G401 (cell line): ENCODE measurements around the gene PRRX2. TPM values are rescaled to one million over a fixed set of nuclear protein-coding genes. Genes with fewer than 3 reads are reported as not detected.

Experiments
- DNase-seq: peaks from one replicate; pipeline ENCODE4 v3.0.0-alpha.2; 2015; ENCODE audit warnings: low spot score
- in situ Hi-C: cut with HindIII; loops from 2 replicates; pipeline ENCODE4 v1.10.0; 2016; ENCODE audit warnings: low sequenced_read_pairs, mixed read lengths
- total RNA-seq: library from RNA; depleted of rRNA; stranded (reverse); fragments of >200 nt; shearing (Covaris generic); gene quantifications from 2 replicates; pipeline ENCODE4 v1.2.3, GENCODE V29; 2014

PRRX2 gene
- total RNA-seq, 1 experiment from 2014 or later, result not detected

- no peak for DNase-seq
- in situ Hi-C loops, result no loop called here
Observed at GRCh38 chr9:129696944-129697655, 31.7 kb downstream of the PRRX2 start.

GRCh38 chr9:129697656-129698253 lies 32.3 kb downstream of the PRRX2 start:
- DNase-seq, result no peak
- in situ Hi-C loops, result no loop called here

GRCh38 chr9:129698254-129698757 lies 32.9 kb downstream of the PRRX2 start:
- in situ Hi-C loops, result no loop called here
- DNase-seq, result no peak

DNA sequence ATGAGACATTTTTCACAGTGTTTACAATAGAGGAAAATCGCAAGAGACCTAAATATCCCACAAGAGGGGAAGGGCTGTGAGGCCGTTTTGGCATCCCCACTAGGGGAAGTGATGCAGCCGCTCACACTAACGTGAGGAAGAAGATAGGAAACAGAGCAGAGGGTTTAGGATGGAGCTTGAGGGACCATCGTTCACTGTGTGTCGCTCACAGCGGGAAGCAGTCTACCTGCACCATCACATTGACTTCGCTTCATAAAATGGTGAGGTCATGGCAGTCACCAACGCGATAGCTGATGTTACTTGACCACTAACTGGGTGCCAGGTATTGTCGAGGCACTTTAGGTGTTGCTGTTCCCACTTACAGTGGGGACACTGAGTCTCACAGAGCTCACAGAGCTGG lies 35.6 kb downstream of the PRRX2 start:
- in situ Hi-C loops, result no loop called here
- no peak for DNase-seq

DNA sequence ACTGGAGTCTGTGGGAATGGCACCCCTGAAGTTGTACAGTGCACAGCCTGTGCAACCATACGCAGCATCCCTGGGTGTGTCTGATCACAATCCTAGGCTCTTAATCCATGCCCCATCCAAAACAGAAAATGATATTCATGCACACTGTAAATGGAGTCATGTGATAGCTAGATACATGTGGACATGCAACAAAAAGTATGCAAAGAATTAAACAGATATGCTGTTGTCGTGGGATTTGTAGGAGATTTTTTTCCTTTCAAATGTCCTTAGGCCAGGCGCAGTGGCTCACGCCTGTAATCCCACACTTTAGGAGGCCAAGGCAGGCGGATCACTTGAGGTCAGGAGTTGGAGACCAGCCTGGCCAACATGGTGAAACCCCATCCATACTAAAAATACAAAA lies 36.1 kb downstream of the PRRX2 start:
- in situ Hi-C loops, result no loop called here
- DNase-seq, result no peak

GRCh38 chr9:129702589-129703520 lies 37.4 kb downstream of the PRRX2 start:
- in situ Hi-C loops, result no loop called here
- DNase-seq, result no peak

DNA sequence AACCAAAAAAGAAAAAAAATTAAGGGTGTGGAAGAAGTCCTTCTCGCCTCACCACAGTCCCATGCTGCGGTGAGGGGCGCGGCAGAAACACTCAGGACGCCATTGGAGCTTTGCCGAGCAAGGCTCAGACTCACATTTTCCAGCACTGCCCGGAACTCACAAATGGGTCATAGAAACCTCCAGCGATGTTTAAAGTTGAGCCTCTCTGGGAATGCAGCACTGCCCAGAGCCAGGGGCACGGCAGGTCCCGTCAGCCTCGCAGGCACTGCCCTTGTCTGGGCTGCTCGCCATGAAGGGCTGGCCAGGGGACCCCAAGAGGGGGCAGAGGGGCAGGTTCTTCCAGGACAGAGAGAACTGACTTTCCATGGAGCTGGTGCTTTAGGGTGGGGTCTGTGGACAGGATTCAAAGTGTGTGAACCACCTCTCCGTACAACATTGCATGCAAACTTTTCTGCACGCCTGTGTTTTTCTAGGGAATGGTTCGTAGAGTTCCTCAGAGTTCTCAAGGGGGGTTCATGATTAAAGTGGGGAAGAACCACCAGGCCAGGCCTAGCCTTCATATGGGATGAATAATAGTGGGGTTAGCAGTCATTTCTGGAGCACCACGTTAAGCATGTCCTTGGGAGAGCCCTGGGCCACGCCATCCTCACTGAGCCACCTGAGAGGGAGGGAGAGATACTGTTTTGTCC lies 38.4 kb downstream of the PRRX2 start:
- in situ Hi-C loops, result no loop called here
- no peak for DNase-seq

- DNase-seq, result no peak
- in situ Hi-C loops, result no loop called here
Observed at GRCh38 chr9:129704807-129705206, 39.4 kb downstream of the PRRX2 start.

- DNase-seq, result no peak
- in situ Hi-C loops, result no loop called here
Observed at GRCh38 chr9:129708793-129709192, 43.3 kb downstream of the PRRX2 start.

GRCh38 chr9:129709438-129710168 lies 44.2 kb downstream of the PRRX2 start:
- in situ Hi-C loops, result no loop called here
- no peak for DNase-seq

DNA sequence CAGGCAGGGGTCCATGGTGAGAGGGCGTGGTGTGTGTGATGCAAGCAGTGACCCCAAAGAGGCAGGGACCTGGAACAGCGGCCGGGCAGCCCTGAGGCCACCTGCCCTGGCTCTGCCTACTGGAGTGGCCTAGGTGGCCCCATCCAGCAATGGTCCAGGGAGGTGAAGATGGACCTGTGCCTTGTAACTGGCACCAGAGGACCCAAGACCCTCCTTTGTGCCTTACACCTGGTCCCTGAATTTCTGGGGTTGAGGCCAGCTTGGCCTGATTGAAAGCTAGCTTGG lies 44.7 kb downstream of the PRRX2 start:
- in situ Hi-C loops, result no loop called here
- no peak for DNase-seq

- peak; percentile 26 for DNase-seq
- in situ Hi-C loops, result no loop called here
Observed at GRCh38 chr9:129712634-129713401, 47.4 kb downstream of the PRRX2 start.

DNA sequence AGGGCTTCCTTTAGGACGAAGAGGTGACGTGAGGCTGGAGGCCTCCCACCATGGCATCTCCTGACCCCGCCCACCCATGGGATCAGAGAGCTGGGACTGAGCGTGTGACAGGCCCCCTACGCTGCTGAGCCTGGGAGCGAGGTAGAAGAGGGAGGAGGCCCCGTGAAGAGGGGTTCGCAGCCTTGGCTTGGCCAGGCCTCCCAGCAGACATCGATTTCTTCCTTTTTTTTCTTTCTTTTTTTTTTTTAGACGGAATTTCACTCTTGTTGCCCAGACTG lies 47.9 kb downstream of the PRRX2 start:
- no peak for DNase-seq
- in situ Hi-C loops, result no loop called here

GRCh38 chr9:129714511-129715061 lies 49.1 kb downstream of the PRRX2 start:
- in situ Hi-C loops, result no loop called here
- DNase-seq, result no peak

- in situ Hi-C loops, result no loop called here
Observed at GRCh38 chr9:129716091-129716490, 50.6 kb downstream of the PRRX2 start.

GRCh38 chr9:129717991-129718390 lies 52.5 kb downstream of the PRRX2 start:
- in situ Hi-C loops, result no loop called here
- DNase-seq, result no peak

More at GRCh38 chr9:129716091-129716490, 50.6 kb downstream of the PRRX2 start:
- DNase-seq, result no peak

GRCh38 chr9:129718647-129719046 lies 53.2 kb downstream of the PRRX2 start:
- in situ Hi-C loops, result no loop called here
- no peak for DNase-seq

DNA sequence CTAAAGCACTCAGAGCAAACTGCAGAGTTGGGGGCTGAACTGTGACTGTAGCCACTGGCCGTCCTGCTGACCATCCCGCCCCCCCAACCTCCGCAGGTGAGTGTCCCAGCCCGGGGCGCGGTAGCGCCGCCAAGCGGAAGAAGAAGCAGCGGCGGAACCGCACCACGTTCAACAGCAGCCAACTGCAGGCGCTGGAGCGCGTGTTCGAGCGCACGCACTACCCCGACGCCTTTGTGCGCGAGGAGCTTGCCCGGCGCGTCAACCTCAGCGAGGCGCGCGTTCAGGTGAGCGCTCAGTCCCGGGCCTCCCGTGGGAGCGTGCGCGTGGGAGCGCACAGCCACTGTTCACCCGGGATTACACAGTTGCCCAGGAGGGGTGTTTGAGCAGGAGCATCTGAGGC lies 53.7 kb downstream of the PRRX2 start:
- DNase-seq, result no peak
- in situ Hi-C loops, result no loop called here
